Gastrocnemius medialis (tissue), 4 donors: ENCODE data around the gene DIP2B.
"Not testable (repeated sequence)": the region's sequence is repeated elsewhere in the genome, so short reads cannot be mapped to it uniquely, and the experiment has no call there.

Source experiments
- POLR2A ChIP-seq, 2 donors: fragments of 450-650 bp; IDR thresholded peaks; one replicate each; pipeline ENCODE4 v1.6.1; 2017; ENCODE audit warnings: antibody characterized with exemption in 2 of 2, mild to moderate bottlenecking in 2 of 2, moderate library complexity in 2 of 2
- TF ChIP-seq, protein P1 (sequence below), 5 experiments: fragments of 450-650 bp in 3 of 5; fragments of 200-600 bp in 2 of 5; sonication (generic) in 2 of 5; IDR thresholded peaks in 4 of 5; conservative IDR thresholded peaks in 1 of 5; 1 replicate in 4 of 5; 2 replicates in 1 of 5; pipeline ENCODE4 v1.5.1; 2016 to 2019; ENCODE audit warnings: antibody characterized with exemption in 5 of 5, mild to moderate bottlenecking in 3 of 5, moderate library complexity in 3 of 5

DNA sequence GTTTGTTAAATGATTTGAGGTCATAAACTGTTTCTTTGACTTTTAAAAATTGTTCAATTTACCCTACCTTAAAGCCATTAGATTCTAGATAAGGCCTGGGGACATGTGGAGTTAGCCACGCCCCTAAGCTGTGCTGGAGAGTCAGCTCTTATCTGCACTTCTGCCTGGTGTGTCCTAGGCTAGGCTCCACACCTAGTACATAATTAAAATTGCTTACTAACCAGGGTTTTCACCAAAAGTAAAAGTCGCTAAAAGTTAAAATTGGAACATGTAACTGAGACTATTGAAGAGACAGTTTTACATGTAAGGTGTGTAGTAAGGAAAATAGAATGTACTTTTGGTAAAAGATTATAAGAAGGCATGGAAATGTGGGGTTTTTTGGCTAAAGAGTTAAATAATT is 264.0 kb downstream of the DIP2B start:
- TF ChIP-seq, protein P1, sequence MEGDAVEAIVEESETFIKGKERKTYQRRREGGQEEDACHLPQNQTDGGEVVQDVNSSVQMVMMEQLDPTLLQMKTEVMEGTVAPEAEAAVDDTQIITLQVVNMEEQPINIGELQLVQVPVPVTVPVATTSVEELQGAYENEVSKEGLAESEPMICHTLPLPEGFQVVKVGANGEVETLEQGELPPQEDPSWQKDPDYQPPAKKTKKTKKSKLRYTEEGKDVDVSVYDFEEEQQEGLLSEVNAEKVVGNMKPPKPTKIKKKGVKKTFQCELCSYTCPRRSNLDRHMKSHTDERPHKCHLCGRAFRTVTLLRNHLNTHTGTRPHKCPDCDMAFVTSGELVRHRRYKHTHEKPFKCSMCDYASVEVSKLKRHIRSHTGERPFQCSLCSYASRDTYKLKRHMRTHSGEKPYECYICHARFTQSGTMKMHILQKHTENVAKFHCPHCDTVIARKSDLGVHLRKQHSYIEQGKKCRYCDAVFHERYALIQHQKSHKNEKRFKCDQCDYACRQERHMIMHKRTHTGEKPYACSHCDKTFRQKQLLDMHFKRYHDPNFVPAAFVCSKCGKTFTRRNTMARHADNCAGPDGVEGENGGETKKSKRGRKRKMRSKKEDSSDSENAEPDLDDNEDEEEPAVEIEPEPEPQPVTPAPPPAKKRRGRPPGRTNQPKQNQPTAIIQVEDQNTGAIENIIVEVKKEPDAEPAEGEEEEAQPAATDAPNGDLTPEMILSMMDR (IDR thresholded peaks at IDR 0.05 in 4 of 5, conservative IDR thresholded peaks at IDR 0.05 in 1 of 5) = not testable (repeated sequence)
- not testable (repeated sequence) for TF ChIP-seq POLR2A (IDR thresholded peaks at IDR 0.05)
